ENCODE results near the gene RHBDD2.
"Not testable (repeated sequence)": the region's sequence is repeated elsewhere in the genome, so short reads cannot be mapped to it uniquely, and the experiment has no call there.

Gene RHBDD2

GRCh38 chr7:75911186-75911585 lies 32.4 kb downstream of the RHBDD2 start:
- H3K27me3 ChIP-seq (ENCODE audit: low read depth); in situ Hi-C loops (cut with MboI; ENCODE audit: low sequenced_read_pairs): not testable (repeated sequence)

DNA sequence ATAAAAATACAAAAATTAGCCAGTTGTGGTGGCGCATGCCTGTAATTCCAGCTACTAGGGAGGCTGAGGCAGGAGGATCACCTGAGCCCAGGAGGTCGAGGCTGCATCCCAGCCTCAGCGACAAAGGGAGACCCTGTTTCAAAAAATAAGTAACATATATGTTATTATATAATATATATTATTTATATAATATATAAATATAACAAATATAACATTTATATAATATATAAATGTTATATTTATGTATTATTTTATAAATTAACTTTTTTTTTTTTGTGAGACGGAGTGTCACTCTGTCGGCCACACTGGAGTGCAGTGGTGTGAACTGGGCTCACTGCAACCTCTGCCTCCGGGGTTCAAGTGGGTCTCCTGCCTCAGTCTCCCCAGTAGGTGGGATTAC lies 34.6 kb downstream of the RHBDD2 start:
- Histone ChIP-seq H3K27me3 (ENCODE audit: low read depth) (no peaks in the 10 kb centered on the region), H3K36me3 (replicated peaks) (no peaks in the 10 kb centered on the region), H3K9me3 (no peaks in the 10 kb centered on the region), H3K4me3 (no peak overlapping the region), H3K4me1 (peaks cover 6% of the 10 kb centered on the region)
- no peak for DNase-seq (ENCODE audit: low spot score in 2 of 2)
- in situ Hi-C loops (cut with MboI; ENCODE audit: low sequenced_read_pairs): no loop called here

More at GRCh38 chr7:75911186-75911585, 32.4 kb downstream of the RHBDD2 start:
- not testable (repeated sequence) for H3K9me3 ChIP-seq; H3K4me1 ChIP-seq; DNase-seq (ENCODE audit: low spot score in 2 of 2); H3K36me3 ChIP-seq (replicated peaks); H3K4me3 ChIP-seq

DNA sequence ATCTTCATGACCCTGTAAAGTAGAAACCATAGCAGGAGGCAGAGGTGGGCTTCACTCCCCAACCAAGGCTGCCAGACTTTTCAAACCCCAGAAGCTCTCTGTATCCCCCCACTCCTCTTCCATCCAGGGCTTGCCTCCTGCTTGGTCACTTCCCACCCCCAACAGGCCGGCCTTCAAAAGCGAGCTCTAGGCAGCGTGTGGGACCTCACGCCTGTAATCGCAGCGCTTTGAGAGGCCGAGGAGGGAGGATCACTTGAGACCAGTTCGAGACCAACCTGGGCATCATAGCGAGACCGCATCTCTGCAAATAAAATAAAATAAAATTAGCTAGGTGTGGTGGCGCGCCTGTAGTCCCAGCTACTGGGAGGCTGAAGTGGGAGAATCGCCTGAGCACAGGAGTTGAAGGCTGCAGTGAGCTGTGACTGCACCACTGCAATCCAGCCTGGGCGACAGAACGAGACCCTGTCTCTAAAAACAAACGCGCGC lies 35.4 kb downstream of the RHBDD2 start:
- no peaks in the 10 kb centered on the region for H3K36me3 ChIP-seq (replicated peaks)
- H3K4me1 ChIP-seq: peaks cover 6% of the 10 kb centered on the region
- peak in 1 of 2 experiments; percentile 39 for DNase-seq (ENCODE audit: low spot score in 2 of 2)
- in situ Hi-C loops (cut with MboI; ENCODE audit: low sequenced_read_pairs): no loop called here
- peak overlapping the region; percentile 91 for H3K4me3 ChIP-seq
- H3K27me3 ChIP-seq (ENCODE audit: low read depth): no peaks in the 10 kb centered on the region
- H3K9me3 ChIP-seq: no peaks in the 10 kb centered on the region

DNA sequence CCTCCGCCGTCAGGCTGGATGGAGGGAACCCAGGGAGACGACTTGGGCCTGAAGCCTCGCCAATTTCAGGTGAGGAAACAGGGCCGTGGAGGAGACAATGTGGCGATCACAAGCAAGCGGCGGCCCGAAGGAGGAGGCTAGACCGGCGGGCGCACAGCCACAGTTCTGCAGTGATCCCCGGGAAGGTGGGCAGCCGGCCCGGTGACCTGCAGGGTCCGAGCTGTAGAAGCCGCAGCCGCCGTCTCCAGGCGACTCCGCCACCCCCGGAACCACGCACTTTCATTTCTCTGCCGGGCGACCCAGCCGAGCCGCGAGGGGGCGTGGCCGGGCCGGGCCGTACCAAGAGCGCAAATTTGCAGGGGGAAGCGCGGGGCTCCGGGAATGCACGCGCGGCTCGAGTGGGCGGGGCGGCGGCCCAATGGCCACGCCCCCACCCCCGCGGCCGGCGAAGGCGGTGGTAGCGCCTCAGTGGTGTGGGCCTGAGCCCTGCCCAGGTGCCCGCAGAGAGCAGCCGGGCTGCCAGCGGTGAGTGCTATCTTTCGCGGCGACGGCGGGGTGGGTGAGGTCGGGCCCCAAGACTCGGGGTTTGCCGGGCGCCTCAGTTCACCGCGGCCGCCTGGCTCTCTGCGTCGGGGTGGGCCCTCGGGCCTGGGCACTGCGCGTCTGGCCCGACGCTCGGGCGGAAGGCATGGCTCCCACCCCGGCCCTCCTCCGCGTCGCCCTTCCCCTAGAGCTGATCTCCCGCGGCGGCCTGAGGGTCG lies 36.0 kb downstream of the RHBDD2 start, which contains the start of gene POR:
Gene POR, plus strand, starts transcription at position 501 of the 761 bp plus-strand sequence. CDS start 38,847 bp downstream, outside the sequence.
- peak within 1 kb of the TSS; percentile 91 for H3K4me3 ChIP-seq
- H3K9me3 ChIP-seq: no peaks in the 10 kb centered on the region
- no peaks in the 10 kb centered on the region for H3K36me3 ChIP-seq (replicated peaks)
- no peaks in the 10 kb centered on the region for H3K27me3 ChIP-seq (ENCODE audit: low read depth)
- peaks cover 6% of the 10 kb centered on the region for H3K4me1 ChIP-seq
- peak; percentile 85 to 95 for DNase-seq (ENCODE audit: low spot score in 2 of 2)
- in situ Hi-C loops (cut with MboI; ENCODE audit: low sequenced_read_pairs): no loop called here

GRCh38 chr7:75915416-75916156 lies 36.8 kb downstream of the RHBDD2 start:
- in situ Hi-C loops (cut with MboI; ENCODE audit: low sequenced_read_pairs): no loop called here
- peak overlapping the region; percentile 91 for H3K4me3 ChIP-seq

GRCh38 chr7:75916259-75916658 lies 37.4 kb downstream of the RHBDD2 start:
- Histone ChIP-seq H3K4me3 (peak overlapping the region; percentile 91), H3K36me3 (replicated peaks) (peaks cover 2% of the 10 kb centered on the region; the same call in 1 of the 2 replicates), H3K27me3 (ENCODE audit: low read depth) (no peaks in the 10 kb centered on the region), H3K9me3 (no peaks in the 10 kb centered on the region), H3K4me1 (peaks cover 6% of the 10 kb centered on the region)
- in situ Hi-C loops (cut with MboI; ENCODE audit: low sequenced_read_pairs): no loop called here
- no peak for DNase-seq (ENCODE audit: low spot score in 2 of 2)

More at GRCh38 chr7:75915416-75916156, 36.8 kb downstream of the RHBDD2 start:
- Histone ChIP-seq H3K27me3 (ENCODE audit: low read depth) (no peaks in the 10 kb centered on the region), H3K4me1 (peaks cover 6% of the 10 kb centered on the region), H3K36me3 (replicated peaks) (peaks cover 2% of the 10 kb centered on the region; the same call in 1 of the 2 replicates), H3K9me3 (no peaks in the 10 kb centered on the region)
- peak; percentile 32 to 57 for DNase-seq (ENCODE audit: low spot score in 2 of 2)

DNA sequence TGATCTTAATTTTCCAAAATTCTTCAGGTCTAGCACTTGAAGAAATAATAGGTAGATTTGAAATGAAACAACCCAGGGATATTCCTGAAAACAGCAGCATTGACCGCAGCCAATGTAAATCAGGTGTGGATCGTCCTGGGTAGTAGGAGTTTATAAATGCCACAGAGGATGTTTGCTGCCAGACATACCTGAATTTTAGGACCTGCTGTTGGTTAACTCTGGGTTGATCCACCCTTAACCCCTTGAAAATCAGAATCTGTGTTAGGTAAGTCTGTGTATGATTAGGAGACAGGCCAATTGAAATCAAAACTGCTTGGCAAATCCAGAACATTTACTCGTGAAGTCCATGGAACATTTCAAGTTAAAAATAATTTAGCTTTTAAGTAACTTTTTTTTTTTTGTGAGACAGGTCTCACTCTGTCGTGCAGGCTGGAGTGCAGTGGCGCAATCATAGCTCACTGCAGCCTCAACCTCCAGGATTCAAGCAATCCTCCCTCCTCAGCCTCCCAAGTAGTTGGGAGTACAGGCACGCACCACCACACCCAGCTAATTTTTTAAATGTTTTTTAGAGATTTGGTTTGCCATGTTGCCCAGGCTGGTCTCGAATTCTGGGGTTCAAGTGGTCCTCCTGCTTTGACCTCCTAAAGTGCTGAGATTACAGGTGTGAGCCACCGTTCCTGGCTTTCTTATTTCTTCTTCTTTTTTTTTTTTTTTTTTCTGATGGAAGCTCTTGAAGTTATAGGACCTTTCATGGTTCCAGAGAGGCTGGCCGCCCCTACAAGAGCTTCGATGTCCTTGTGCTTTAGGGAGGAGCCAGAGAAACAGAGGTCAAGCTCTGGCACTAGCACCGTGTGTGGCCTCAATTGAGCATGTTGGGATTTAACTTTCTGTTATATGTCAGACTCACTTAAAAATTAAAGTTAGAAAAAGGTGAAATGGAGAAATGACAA lies 38.1 kb downstream of the RHBDD2 start:
- no peak overlapping the region for H3K4me3 ChIP-seq
- H3K9me3 ChIP-seq: no peaks in the 10 kb centered on the region
- peaks cover 6% of the 10 kb centered on the region for H3K4me1 ChIP-seq
- H3K27me3 ChIP-seq (ENCODE audit: low read depth): no peaks in the 10 kb centered on the region
- in situ Hi-C loops (cut with MboI; ENCODE audit: low sequenced_read_pairs): no loop called here
- H3K36me3 ChIP-seq (replicated peaks): peaks cover 2% of the 10 kb centered on the region; the same call in 1 of the 2 replicates
- no peak for DNase-seq (ENCODE audit: low spot score in 2 of 2)

GRCh38 chr7:75920431-75921161 lies 41.8 kb downstream of the RHBDD2 start:
- H3K4me3 ChIP-seq: no peak overlapping the region
- peaks cover 2% of the 10 kb centered on the region; the same call in 1 of the 2 replicates for H3K36me3 ChIP-seq (replicated peaks)
- in situ Hi-C loops (cut with MboI; ENCODE audit: low sequenced_read_pairs): no loop called here
- DNase-seq (ENCODE audit: low spot score in 2 of 2): no peak
- H3K4me1 ChIP-seq: no peaks in the 10 kb centered on the region; the same call in 1 of the 2 replicates
- no peaks in the 10 kb centered on the region for H3K27me3 ChIP-seq (ENCODE audit: low read depth)
- H3K9me3 ChIP-seq: no peaks in the 10 kb centered on the region

DNA sequence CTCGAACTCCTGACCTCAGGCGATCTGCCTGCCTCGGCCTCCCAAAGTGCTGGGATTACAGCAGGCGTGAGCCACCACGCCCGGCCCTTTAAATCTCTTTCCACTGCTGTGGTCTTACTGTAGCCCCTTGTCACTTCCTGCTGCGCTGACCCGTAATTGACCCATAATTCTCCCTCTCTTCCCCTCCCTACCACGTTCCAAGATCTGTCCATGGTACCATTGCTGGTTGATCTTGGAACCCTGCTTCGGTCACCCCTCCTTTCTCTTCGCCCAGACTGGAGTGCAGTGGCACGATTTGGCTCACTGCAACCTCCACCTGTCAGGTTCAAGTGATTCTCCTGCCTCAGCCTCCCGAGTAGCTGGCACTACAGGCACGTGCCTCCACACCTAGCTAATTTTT lies 42.6 kb downstream of the RHBDD2 start:
- Histone ChIP-seq H3K9me3 (no peaks in the 10 kb centered on the region), H3K4me1 (no peaks in the 10 kb centered on the region; the same call in 1 of the 2 replicates), H3K36me3 (replicated peaks) (peaks cover 2% of the 10 kb centered on the region; the same call in 1 of the 2 replicates), H3K27me3 (ENCODE audit: low read depth) (no peaks in the 10 kb centered on the region), H3K4me3 (no peak overlapping the region)
- in situ Hi-C loops (cut with MboI; ENCODE audit: low sequenced_read_pairs): no loop called here
- DNase-seq (ENCODE audit: low spot score in 2 of 2): no peak

DNA sequence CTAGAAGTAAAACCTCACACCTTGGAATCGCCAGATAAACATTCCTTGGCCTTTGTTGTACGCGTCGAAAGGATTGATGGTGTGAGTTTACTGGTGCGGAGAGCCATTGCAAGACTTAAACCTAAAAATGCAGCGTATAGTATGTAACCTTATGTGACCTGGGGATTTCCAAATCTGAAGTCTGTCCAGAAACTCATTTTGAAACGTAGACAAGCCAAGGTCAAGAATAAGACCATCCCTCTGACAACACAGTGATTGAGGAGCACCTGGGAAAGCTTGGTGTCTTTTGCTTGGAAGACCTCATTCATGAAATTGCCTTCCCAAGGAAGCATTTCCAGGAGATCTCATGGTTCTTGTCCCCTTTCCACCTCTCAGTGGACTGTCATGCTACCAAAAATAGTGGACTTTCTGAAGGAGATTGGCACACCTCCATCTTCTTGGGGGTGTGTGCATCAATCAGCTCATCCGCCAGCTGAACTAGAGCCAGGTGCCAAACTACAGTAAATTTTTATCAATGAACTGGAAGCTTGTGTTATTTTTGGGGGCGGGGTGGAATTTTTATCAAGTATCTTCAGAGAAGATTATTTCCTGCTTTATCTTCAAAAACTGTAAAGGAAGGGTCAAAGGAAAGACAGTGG lies 44.3 kb downstream of the RHBDD2 start:
- H3K4me1 ChIP-seq: no peaks in the 10 kb centered on the region; the same call in 1 of the 2 replicates

GRCh38 chr7:75924256-75924655 lies 45.4 kb downstream of the RHBDD2 start:
- H3K36me3 ChIP-seq (replicated peaks): peaks cover 2% of the 10 kb centered on the region; the same call in 1 of the 2 replicates
- no peaks in the 10 kb centered on the region; the same call in 1 of the 2 replicates for H3K4me1 ChIP-seq
- in situ Hi-C loops (cut with MboI; ENCODE audit: low sequenced_read_pairs): no loop called here
- no peak for DNase-seq (ENCODE audit: low spot score in 2 of 2)
- no peaks in the 10 kb centered on the region for H3K27me3 ChIP-seq (ENCODE audit: low read depth)
- H3K4me3 ChIP-seq: no peak overlapping the region
- no peaks in the 10 kb centered on the region for H3K9me3 ChIP-seq

More for the DNA sequence above, 44.3 kb downstream of the RHBDD2 start:
- peaks cover 2% of the 10 kb centered on the region; the same call in 1 of the 2 replicates for H3K36me3 ChIP-seq (replicated peaks)
- H3K4me3 ChIP-seq: no peak overlapping the region
- no peaks in the 10 kb centered on the region for H3K27me3 ChIP-seq (ENCODE audit: low read depth)
- in situ Hi-C loops (cut with MboI; ENCODE audit: low sequenced_read_pairs): no loop called here
- no peaks in the 10 kb centered on the region for H3K9me3 ChIP-seq
- no peak for DNase-seq (ENCODE audit: low spot score in 2 of 2)

GRCh38 chr7:75924889-75925288 lies 46.1 kb downstream of the RHBDD2 start:
- in situ Hi-C loops (cut with MboI; ENCODE audit: low sequenced_read_pairs): no loop called here
- no peak for DNase-seq (ENCODE audit: low spot score in 2 of 2)
- no peaks in the 10 kb centered on the region; the same call in 1 of the 2 replicates for H3K4me1 ChIP-seq
- no peaks in the 10 kb centered on the region for H3K27me3 ChIP-seq (ENCODE audit: low read depth)
- H3K4me3 ChIP-seq: no peak overlapping the region
- no peaks in the 10 kb centered on the region for H3K9me3 ChIP-seq
- H3K36me3 ChIP-seq (replicated peaks): peaks cover 2% of the 10 kb centered on the region; the same call in 1 of the 2 replicates
